ENCODE results near the gene THOC6. TPM values are rescaled to one million over a fixed set of nuclear protein-coding genes. Genes with fewer than 3 reads are reported as not detected.
A peak's percentile ranks its signal among the peaks of the same experiment; 100 is the strongest.

Gene THOC6
- total and polyA plus RNA-seq, 2 donors (not counting 3 experiments of a cell fraction or from before 2014, with no cell fraction given): 23.9 to 39.3 TPM

- Histone ChIP-seq H3K79me2 (ENCODE audit: control insufficient read depth, insufficient read depth, low read length) (no peaks in the 10 kb centered on the region), H3K4me2 (ENCODE audit: insufficient read depth, low read length) (peak within 1 kb of the TSS; percentile 86), H3K27ac (ENCODE audit: insufficient read depth, low read depth, low read length) (no peak within 1 kb of the TSS), H3K9me1 (replicated peaks; ENCODE audit: control insufficient read depth, extremely low read depth, insufficient read depth, low read length) (no peaks in the 10 kb centered on the region), H4K20me1 (replicated peaks; ENCODE audit: control insufficient read depth, extremely low read depth, insufficient read depth, low read length) (no peaks in the 10 kb centered on the region), H3K4me1 (ENCODE audit: control insufficient read depth, extremely low read depth, insufficient read depth, low read length) (peaks cover 2% of the 10 kb centered on the region), H2AFZ (ENCODE audit: low read depth, low read length) (peak within 1 kb of the TSS; percentile 85), H3K9ac (replicated peaks; ENCODE audit: extremely low read depth, insufficient read depth, low read length) (no peak within 1 kb of the TSS), H3K27me3 (ENCODE audit: control insufficient read depth in 2 of 2, insufficient read depth in 2 of 2, low read length in 2 of 2) (peaks cover 18 to 27% of the 10 kb centered on the region in 2 experiments), H3K4me3 (replicated peaks in 1 of 3; ENCODE audit: insufficient read depth in 1 of 3, low read depth in 1 of 3, low read length in 3 of 3) (peak within 1 kb of the TSS; percentile 24 to 46 (median 37)), H3K9me3 (replicated peaks; ENCODE audit: control insufficient read depth, insufficient read depth, low read length) (no peaks in the 10 kb centered on the region), H3K36me3 (ENCODE audit: control insufficient read depth in 2 of 2, extremely low read depth in 1 of 2, insufficient read depth in 2 of 2, low read length in 2 of 2) (no peaks in the 10 kb centered on the region)
- no peak for TF ChIP-seq MAX (IDR thresholded peaks at IDR 0.05; ENCODE audit: insufficient read depth, insufficient read length)
- TF ChIP-seq EZH2 (IDR thresholded peaks at IDR 0.05; ENCODE audit: borderline replicate concordance, low read depth, low read length, severe bottlenecking): peak; percentile 82
- no TSS peak for BruUV-seq (replicated peaks)
- intact Hi-C loops (cut with micrococcal nuclease): no loop called here
- DNase-seq (ENCODE audit: low read depth, low spot score): no peak
- dilution Hi-C loops (cut with MboI; ENCODE audit: extremely low pct_ligation_motif_present, low sequenced_read_pairs): no loop called here
- ChIA-PET CTCF (interaction anchor here (1.5 to 14.7 kb wide), 2 partner anchors 15 to 84 kb away, joined by 7 to 200 read pairs; no protein-coding TSS in a partner anchor), POLR2A (no interaction called here)
- FAIRE-seq: no peak
These were observed 22.2 kb downstream of the THOC6 start, which contains the start of gene MMP25 for GRCh38 chr16:3045758-3046640. TSS of gene MMP25 (plus strand) at chr16:3046561. CDS start at chr16:3046918, 357 bp downstream.

- TF ChIP-seq EZH2 (IDR thresholded peaks at IDR 0.05; ENCODE audit: borderline replicate concordance, low read depth, low read length, severe bottlenecking): peak; percentile 99
- TF ChIP-seq GATA2 (IDR thresholded peaks at IDR 0.05; ENCODE audit: insufficient read depth, insufficient read length, low read depth, low read length): no peak
- TF ChIP-seq POLR2AphosphoS5 (IDR thresholded peaks at IDR 0.05; ENCODE audit: insufficient read depth, low read depth, low read length): no peak
- no peak for TF ChIP-seq MAX (IDR thresholded peaks at IDR 0.05; ENCODE audit: insufficient read depth, insufficient read length)
- Histone ChIP-seq H3K9me3 (replicated peaks; ENCODE audit: control insufficient read depth, insufficient read depth, low read length) (no peaks in the 10 kb centered on the region), H3K9ac (replicated peaks; ENCODE audit: extremely low read depth, insufficient read depth, low read length) (no peak overlapping the region), H3K4me1 (ENCODE audit: control insufficient read depth, extremely low read depth, insufficient read depth, low read length) (peaks cover 2% of the 10 kb centered on the region), H3K9me1 (replicated peaks; ENCODE audit: control insufficient read depth, extremely low read depth, insufficient read depth, low read length) (no peaks in the 10 kb centered on the region), H3K4me3 (replicated peaks in 1 of 3; ENCODE audit: insufficient read depth in 1 of 3, low read depth in 1 of 3, low read length in 3 of 3) (no peak overlapping the region), H3K27me3 (ENCODE audit: control insufficient read depth in 2 of 2, insufficient read depth in 2 of 2, low read length in 2 of 2) (peaks cover 18 to 27% of the 10 kb centered on the region in 2 experiments), H3K4me2 (ENCODE audit: insufficient read depth, low read length) (no peak overlapping the region), H3K27ac (ENCODE audit: insufficient read depth, low read depth, low read length) (no peak overlapping the region), H4K20me1 (replicated peaks; ENCODE audit: control insufficient read depth, extremely low read depth, insufficient read depth, low read length) (no peaks in the 10 kb centered on the region), H3K36me3 (ENCODE audit: control insufficient read depth in 2 of 2, extremely low read depth in 1 of 2, insufficient read depth in 2 of 2, low read length in 2 of 2) (no peaks in the 10 kb centered on the region), H2AFZ (ENCODE audit: low read depth, low read length) (no peak overlapping the region), H3K79me2 (ENCODE audit: control insufficient read depth, insufficient read depth, low read length) (no peaks in the 10 kb centered on the region)
- intact Hi-C loops (cut with micrococcal nuclease): no loop called here
- DNase-seq (ENCODE audit: low read depth, low spot score) (no peak), FAIRE-seq (no peak)
- ChIA-PET POLR2A (no interaction called here), CTCF (interaction anchor here (1.3 to 14.7 kb wide), 3 partner anchors 11 to 88 kb away, joined by 4 to 200 read pairs (median 5); partner anchors contain the start of gene ZNF213)
- dilution Hi-C loops (cut with MboI; ENCODE audit: extremely low pct_ligation_motif_present, low sequenced_read_pairs): no loop called here
- no TSS peak for BruUV-seq (replicated peaks)
These were observed 23.0 kb downstream of the THOC6 start for GRCh38 chr16:3046641-3047386.

Data from endothelial cell of umbilical vein (primary cell).